CD4-positive, alpha-beta memory T cell (primary cell): ENCODE data around the gene DACT2. TPM values are rescaled to one million over a fixed set of nuclear protein-coding genes. Genes with fewer than 3 reads are reported as not detected.
"Not testable (repeated sequence)": the region's sequence is repeated elsewhere in the genome, so short reads cannot be mapped to it uniquely, and the experiment has no call there.

Source experiments
- CTCF ChIA-PET: fragments of 350-600 bp; sonication (Branson Sonifier 250); formaldehyde crosslinking; loops from one replicate; lab custom pipeline; 2021; ENCODE audit warnings: inconsistent platforms; ENCODE audit not compliant: partially characterized antibody; lab: Charles Lee
- POLR2A ChIA-PET: fragments of 350-600 bp; sonication (Branson Sonifier 250); formaldehyde crosslinking; loops from one replicate; lab custom pipeline; 2021; ENCODE audit not compliant: partially characterized antibody; lab: Charles Lee
- DNase-seq, 5 donors: peaks; one replicate each; pipeline versions ENCODE4 v3.0.0 to v3.0.0-alpha.2; 2020 to 2022; ENCODE audit warnings: mixed read lengths in 1 of 5
- H3K27ac ChIP-seq: one replicate; pipeline ENCODE4 v1.7.0; 2013; ENCODE audit warnings: low read depth, low read length
- H3K27me3 ChIP-seq: 2 replicates; pipeline ENCODE4 v1.7.0; 2013; ENCODE audit warnings: mild to moderate bottlenecking, low read length, moderate library complexity; ENCODE audit not compliant: insufficient read depth
- H3K36me3 ChIP-seq: 2 replicates; pipeline ENCODE4 v1.7.0; 2013; ENCODE audit warnings: mild to moderate bottlenecking, low read length, moderate library complexity; ENCODE audit not compliant: insufficient read depth
- H3K4me1 ChIP-seq: 2 replicates; pipeline ENCODE4 v1.7.0; 2013; ENCODE audit warnings: mild to moderate bottlenecking, low read length, moderate library complexity; ENCODE audit not compliant: insufficient read depth
- H3K4me3 ChIP-seq, 2 donors: one replicate each; pipeline ENCODE4 v1.7.0; 2013; ENCODE audit warnings: low read length in 2 of 2, mild to moderate bottlenecking in 1 of 2
- H3K9me3 ChIP-seq, 2 donors: one replicate each; pipeline ENCODE4 v1.7.0; 2013; ENCODE audit warnings: low read length in 2 of 2, control low read depth in 1 of 2; ENCODE audit not compliant: control insufficient read depth in 1 of 2
- H3K27ac Mint-ChIP-seq, 7 donors: one replicate each; pipeline ENCODE4 v1.8.0; 2020 to 2021; ENCODE audit warnings: mixed read lengths in 7 of 7, mild to moderate bottlenecking in 6 of 7, inconsistent platforms in 3 of 7, moderate library complexity in 3 of 7
- H3K27me3 Mint-ChIP-seq, 2 donors: one replicate each; pipeline ENCODE4 v1.8.0; 2020 to 2021; ENCODE audit warnings: mixed read lengths in 2 of 2
- H3K36me3 Mint-ChIP-seq, 2 donors: one replicate each; pipeline ENCODE4 v1.8.0; 2020 to 2021; ENCODE audit warnings: mixed read lengths in 2 of 2, inconsistent platforms in 1 of 2, mild to moderate bottlenecking in 1 of 2
- H3K4me1 Mint-ChIP-seq, 4 donors: one replicate each; pipeline ENCODE4 v1.8.0; 2020 to 2021; ENCODE audit warnings: mixed read lengths in 4 of 4, mild to moderate bottlenecking in 1 of 4
- H3K4me3 Mint-ChIP-seq, 8 donors: one replicate each; pipeline ENCODE4 v1.8.0; 2020 to 2021; ENCODE audit warnings: mixed read lengths in 8 of 8, mild to moderate bottlenecking in 7 of 8, moderate library complexity in 6 of 8, inconsistent platforms in 3 of 8
- H3K9me3 Mint-ChIP-seq, 8 donors: one replicate each; pipeline ENCODE4 v1.8.0; 2020 to 2021; ENCODE audit warnings: mixed read lengths in 8 of 8, mild to moderate bottlenecking in 5 of 8, inconsistent platforms in 3 of 8, moderate library complexity in 1 of 8
- intact Hi-C: fragments of 100-400 bp; cut with micrococcal nuclease; formaldehyde crosslinking; loops from one replicate; pipeline ENCODE4 v1.15.1; 2023
- polyA plus RNA-seq, 2 donors: library from polyadenylated mRNA; unstranded; fragments of 300-500 nt; fragmentation: Illumina TruSeq; gene quantifications; one replicate each; pipeline ENCODE4 v1.2.3, GENCODE V29; 2021
- total RNA-seq, 2 experiments: library from RNA; stranded (reverse); gene quantifications; one replicate each; pipeline ENCODE4 v1.2.3, GENCODE V29; 2021

DACT2 gene
- total and polyA plus RNA-seq, 4 experiments from 2014 or later: not detected

DNA sequence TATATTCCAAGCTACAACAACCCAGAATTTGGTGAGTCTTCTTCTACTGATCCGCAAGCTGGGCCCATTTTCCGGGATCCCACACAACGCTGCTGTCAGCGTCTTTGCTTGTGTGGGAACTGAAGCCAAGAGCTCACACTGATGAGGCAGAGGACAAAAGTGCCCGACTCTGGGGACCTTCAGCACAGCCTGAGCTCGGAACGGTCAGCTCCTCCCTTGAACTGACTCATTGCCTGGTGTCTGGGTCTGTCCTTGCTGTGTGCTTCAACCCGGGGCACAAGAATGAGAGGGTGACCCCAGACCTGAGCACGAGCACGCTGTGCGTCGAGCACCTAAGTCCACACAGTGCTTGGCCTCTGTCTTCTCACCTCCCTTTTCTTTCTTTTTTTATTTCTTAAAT is 33.5 kb downstream of the DACT2 start:
- Histone ChIP-seq H3K27me3 (no peaks in the 10 kb centered on the region), H3K4me1 (no peaks in the 10 kb centered on the region), H3K4me3 (no peak overlapping the region), H3K36me3 (no peaks in the 10 kb centered on the region), H3K27ac (no peak overlapping the region), H3K9me3 (no peaks in the 10 kb centered on the region)
- Mint-ChIP-seq H3K4me3 (no peak overlapping the region), H3K36me3 (no peaks in the 10 kb centered on the region), H3K27me3 (peaks cover 1 to 5% of the 10 kb centered on the region in 2 donors), H3K9me3 (peaks cover 0 to 4% (median 0%) of the 10 kb centered on the region in 8 donors), H3K4me1 (peaks cover 0 to 7% (median 5%) of the 10 kb centered on the region in 4 donors), H3K27ac (no peak overlapping the region)
- ChIA-PET CTCF (no interaction called here), POLR2A (no interaction called here)
- DNase-seq: no peak
- intact Hi-C loops: no loop called here

DNA sequence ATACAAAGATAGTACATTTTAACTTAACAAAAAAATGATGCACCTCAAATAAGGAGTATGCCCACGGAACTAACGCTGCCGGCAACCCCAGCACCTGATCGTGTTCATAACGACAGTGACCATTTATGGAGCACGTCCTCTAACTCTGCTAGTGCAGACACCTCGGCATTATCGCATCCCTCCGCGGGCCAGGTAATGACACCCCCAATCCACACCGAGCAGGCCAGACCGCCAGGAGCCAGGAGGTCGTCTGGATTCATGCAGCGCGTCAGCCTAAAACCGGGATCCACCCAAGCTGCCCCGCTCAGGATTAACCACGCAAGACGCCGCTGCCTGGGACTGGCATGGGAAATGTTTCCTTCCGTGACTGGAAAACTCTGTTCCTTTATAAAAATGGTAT is 34.1 kb downstream of the DACT2 start:
- Mint-ChIP-seq H3K4me1 (peaks cover 0 to 7% (median 5%) of the 10 kb centered on the region in 4 donors), H3K4me3 (no peak overlapping the region), H3K9me3 (peaks cover 0 to 4% (median 0%) of the 10 kb centered on the region in 8 donors), H3K27ac (no peak overlapping the region), H3K27me3 (peaks cover 1 to 5% of the 10 kb centered on the region in 2 donors), H3K36me3 (no peaks in the 10 kb centered on the region)
- Histone ChIP-seq H3K9me3 (no peaks in the 10 kb centered on the region), H3K36me3 (no peaks in the 10 kb centered on the region), H3K4me3 (no peak overlapping the region), H3K27me3 (no peaks in the 10 kb centered on the region), H3K27ac (no peak overlapping the region), H3K4me1 (no peaks in the 10 kb centered on the region)
- no peak for DNase-seq
- POLR2A ChIA-PET: no interaction called here
- CTCF ChIA-PET: no interaction called here
- intact Hi-C loops: no loop called here

DNA sequence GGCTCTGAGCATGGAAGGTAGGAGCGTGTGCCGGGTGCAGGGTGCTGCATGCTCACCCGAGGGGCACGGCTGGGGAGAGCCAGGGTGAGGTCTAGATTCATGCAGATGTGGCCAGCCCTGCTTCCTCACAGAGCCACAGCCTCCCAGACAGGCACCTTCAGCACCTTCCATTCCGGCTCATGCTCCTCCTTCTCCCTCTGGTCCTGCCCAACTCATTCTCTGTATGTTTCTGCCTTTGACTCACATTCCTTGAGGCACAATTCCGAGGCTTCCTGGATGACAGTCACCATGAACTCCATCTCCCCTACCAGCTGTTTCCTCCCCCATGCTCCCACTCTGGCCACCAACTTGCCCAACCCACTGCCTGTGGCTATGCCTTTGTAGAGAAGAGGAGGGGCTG is 35.4 kb downstream of the DACT2 start:
- no peaks in the 10 kb centered on the region for H3K4me1 ChIP-seq
- H3K27me3 ChIP-seq: no peaks in the 10 kb centered on the region
- no peaks in the 10 kb centered on the region for H3K36me3 ChIP-seq
- Mint-ChIP-seq H3K4me1 (peaks cover 0 to 7% (median 5%) of the 10 kb centered on the region in 4 donors), H3K27ac (no peak overlapping the region), H3K27me3 (peaks cover 1 to 5% of the 10 kb centered on the region in 2 donors), H3K9me3 (peaks cover 0 to 3% (median 0%) of the 10 kb centered on the region in 8 donors), H3K4me3 (no peak overlapping the region), H3K36me3 (no peaks in the 10 kb centered on the region)
- CTCF ChIA-PET: no interaction called here
- intact Hi-C loops: no loop called here
- H3K27ac ChIP-seq: no peak overlapping the region
- POLR2A ChIA-PET: no interaction called here
- no peak for DNase-seq
- H3K4me3 ChIP-seq: no peak overlapping the region
- H3K9me3 ChIP-seq: no peaks in the 10 kb centered on the region

DNA sequence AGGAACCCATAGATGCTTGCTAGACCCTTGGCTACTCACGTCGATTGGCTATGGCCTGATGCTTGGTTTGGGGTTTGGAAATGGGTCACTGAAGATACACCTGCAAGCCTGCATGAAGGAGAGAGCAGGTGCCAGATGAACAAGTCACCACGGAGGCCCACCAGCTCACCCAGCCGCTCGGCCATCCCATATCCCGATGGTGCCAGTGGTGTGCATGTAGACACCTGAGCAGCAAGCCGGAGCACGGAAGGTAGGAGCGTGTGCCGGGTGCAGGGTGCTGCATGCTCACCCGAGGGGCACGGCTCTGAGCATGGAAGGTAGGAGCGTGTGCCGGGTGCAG is 35.9 kb downstream of the DACT2 start:
- H3K27ac Mint-ChIP-seq: no peak overlapping the region
- ChIA-PET CTCF (no interaction called here), POLR2A (no interaction called here)
- intact Hi-C loops: no loop called here
- H3K4me1 Mint-ChIP-seq: peaks cover 0 to 7% (median 5%) of the 10 kb centered on the region in 4 donors
- Histone ChIP-seq H3K9me3 (no peaks in the 10 kb centered on the region), H3K27ac (no peak overlapping the region), H3K4me3 (no peak overlapping the region), H3K36me3 (no peaks in the 10 kb centered on the region), H3K27me3 (no peaks in the 10 kb centered on the region), H3K4me1 (no peaks in the 10 kb centered on the region)
- H3K27me3 Mint-ChIP-seq: peaks cover 1 to 5% of the 10 kb centered on the region in 2 donors
- no peaks in the 10 kb centered on the region for H3K36me3 Mint-ChIP-seq
- H3K9me3 Mint-ChIP-seq: peaks cover 0 to 3% (median 0%) of the 10 kb centered on the region in 8 donors
- no peak overlapping the region for H3K4me3 Mint-ChIP-seq
- no peak for DNase-seq

DNA sequence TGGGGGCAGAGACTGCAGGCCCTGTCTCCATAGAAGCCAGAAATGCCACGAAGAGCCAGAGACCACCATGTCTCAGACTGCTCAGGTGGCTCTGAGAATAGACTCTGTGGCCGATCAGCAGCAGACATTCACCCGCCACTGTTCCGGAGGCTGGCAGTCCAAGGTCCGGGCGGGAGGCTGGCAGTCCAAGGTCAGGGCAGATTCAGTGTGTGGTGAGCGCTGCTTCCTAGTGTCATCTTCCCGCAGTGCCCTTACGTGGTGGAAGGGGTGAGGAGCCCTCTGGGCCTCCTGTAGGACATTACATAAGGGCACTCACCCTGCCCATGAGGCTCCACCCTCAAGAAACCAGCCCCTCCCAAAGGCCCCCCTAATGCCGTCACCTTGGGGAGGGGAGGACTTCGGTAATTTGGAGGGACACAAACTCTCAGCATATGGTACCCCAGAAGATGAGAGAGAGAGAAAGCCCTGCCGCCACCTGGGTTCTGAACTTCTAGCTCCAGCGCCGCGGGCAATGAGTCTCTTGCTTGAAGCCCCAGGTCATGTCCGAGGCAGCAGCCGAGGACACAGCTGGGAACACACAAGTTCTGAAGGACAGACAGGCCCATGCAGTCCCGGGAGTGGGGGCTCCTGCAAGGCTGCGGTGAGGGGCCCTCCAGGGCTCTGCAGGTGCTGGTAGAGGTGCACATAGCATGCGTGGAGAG is 36.4 kb downstream of the DACT2 start:
- Mint-ChIP-seq H3K9me3 (peaks cover 0 to 3% (median 0%) of the 10 kb centered on the region in 8 donors), H3K27ac (no peak overlapping the region), H3K4me1 (peaks cover 0 to 5% (median 2%) of the 10 kb centered on the region in 4 donors), H3K4me3 (no peak overlapping the region), H3K27me3 (peaks cover 3 to 5% of the 10 kb centered on the region in 2 donors), H3K36me3 (no peaks in the 10 kb centered on the region)
- Histone ChIP-seq H3K9me3 (no peaks in the 10 kb centered on the region), H3K4me3 (no peak overlapping the region), H3K4me1 (no peaks in the 10 kb centered on the region), H3K27me3 (no peaks in the 10 kb centered on the region), H3K36me3 (no peaks in the 10 kb centered on the region), H3K27ac (no peak overlapping the region)
- POLR2A ChIA-PET: no interaction called here
- DNase-seq: no peak
- CTCF ChIA-PET: no interaction called here
- intact Hi-C loops: no loop called here

DNA sequence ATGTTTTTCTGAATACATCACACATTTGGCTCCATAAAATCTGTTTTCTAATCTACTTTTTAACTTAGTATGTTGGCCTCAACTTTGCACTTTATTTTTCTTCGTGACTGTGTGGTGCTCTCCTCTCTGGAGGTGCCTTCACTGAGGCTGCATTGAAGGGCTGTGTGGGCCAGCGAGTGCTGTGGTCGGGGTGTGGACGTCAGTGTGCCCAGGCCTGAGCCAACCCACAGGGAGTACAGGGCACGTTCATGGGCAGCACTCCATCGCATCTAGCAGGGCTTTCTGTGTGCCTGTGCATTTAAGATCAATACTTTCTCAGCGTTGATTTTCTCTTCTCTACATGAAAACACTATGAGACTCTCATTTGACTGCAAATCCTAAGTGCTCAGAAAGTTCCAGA is 37.8 kb downstream of the DACT2 start:
- H3K27ac ChIP-seq: no peak overlapping the region
- no peak for DNase-seq
- intact Hi-C loops: no loop called here
- no peak overlapping the region for H3K4me3 ChIP-seq
- no peaks in the 10 kb centered on the region for H3K9me3 ChIP-seq
- Mint-ChIP-seq H3K9me3 (peaks cover 0 to 3% (median 0%) of the 10 kb centered on the region in 8 donors), H3K4me1 (no peaks in the 10 kb centered on the region), H3K27me3 (peaks cover 7 to 8% of the 10 kb centered on the region in 2 donors), H3K36me3 (no peaks in the 10 kb centered on the region), H3K27ac (no peak overlapping the region), H3K4me3 (no peak overlapping the region)
- no peaks in the 10 kb centered on the region for H3K4me1 ChIP-seq
- POLR2A ChIA-PET: no interaction called here
- no peaks in the 10 kb centered on the region for H3K27me3 ChIP-seq
- CTCF ChIA-PET: no interaction called here
- H3K36me3 ChIP-seq: no peaks in the 10 kb centered on the region

DNA sequence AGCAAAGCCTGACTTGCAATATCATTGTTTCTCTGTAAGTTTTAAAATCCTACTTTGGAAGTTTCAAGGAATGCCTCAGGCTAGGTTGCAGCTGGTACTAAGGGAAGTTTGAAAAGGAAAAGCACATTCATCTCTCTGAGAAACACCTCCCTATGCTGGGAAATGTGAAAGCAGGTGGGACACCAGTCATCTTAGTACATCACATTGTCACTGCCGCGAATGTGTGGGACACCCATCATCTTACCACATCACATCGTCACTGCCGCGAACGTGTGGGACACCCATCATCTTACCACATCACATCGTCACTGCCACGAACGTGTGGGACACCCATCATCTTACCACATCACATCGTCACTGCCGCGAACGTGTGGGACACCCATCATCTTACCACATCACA is 38.3 kb downstream of the DACT2 start:
- POLR2A ChIA-PET, H3K9me3 ChIP-seq, H3K27me3 ChIP-seq, H3K4me3 ChIP-seq, intact Hi-C loops, H3K27me3 Mint-ChIP-seq, H3K4me1 Mint-ChIP-seq, H3K36me3 Mint-ChIP-seq, H3K9me3 Mint-ChIP-seq, CTCF ChIA-PET, DNase-seq, H3K27ac ChIP-seq, H3K36me3 ChIP-seq, H3K4me3 Mint-ChIP-seq, H3K4me1 ChIP-seq: not testable (repeated sequence)
- H3K27ac Mint-ChIP-seq: peak overlapping the region in 1 of 7 donors; percentile 30
